GM23338 (cell line): Measurements from ENCODE around the gene ZNF282. TPM values are rescaled to one million over a fixed set of nuclear protein-coding genes. Genes with fewer than 3 reads are reported as not detected.

ENCODE experiments used
- ATAC-seq: fragments of 200-7000 bp; cut with Tn5 transposase; 3 replicates; pipeline ENCODE4 v1.9.1; 2020
- DNase-seq: peaks from one replicate; pipeline ENCODE4 v3.0.0-alpha.2; 2015; ENCODE audit warnings: low spot score
- H2AFZ ChIP-seq: fragments of 200-600 bp; sonication (generic); 2 replicates; pipeline ENCODE4 v1.8.0; 2016; ENCODE audit warnings: antibody characterized with exemption, mild to moderate bottlenecking, moderate library complexity
- H3F3A ChIP-seq: fragments of 200-600 bp; sonication (generic); replicated peaks from 2 replicates; pipeline ENCODE4 v1.8.0; 2017; ENCODE audit warnings: antibody characterized with exemption, mixed run types, low read depth
- H3K27ac ChIP-seq: fragments of 200-600 bp; sonication (generic); 2 replicates; pipeline ENCODE4 v1.6.1; 2016; ENCODE audit warnings: low read depth
- H3K27me3 ChIP-seq: fragments of 200-600 bp; sonication (generic); 2 replicates; pipeline ENCODE4 v1.8.0; 2016; ENCODE audit warnings: mild to moderate bottlenecking, mixed run types, moderate library complexity; ENCODE audit not compliant: insufficient read depth
- H3K36me3 ChIP-seq: fragments of 200-600 bp; sonication (generic); 2 replicates; pipeline ENCODE4 v1.8.0; 2016; ENCODE audit warnings: mild to moderate bottlenecking; ENCODE audit not compliant: insufficient read depth
- H3K4me1 ChIP-seq: fragments of 200-600 bp; sonication (generic); 2 replicates; pipeline ENCODE4 v1.8.0; 2016; ENCODE audit warnings: mild to moderate bottlenecking, moderate library complexity; ENCODE audit not compliant: insufficient read depth
- H3K4me2 ChIP-seq: fragments of 200-600 bp; sonication (generic); 2 replicates; pipeline ENCODE4 v1.7.1; 2017; ENCODE audit warnings: mixed run types
- H3K4me3 ChIP-seq: fragments of 200-600 bp; sonication (generic); 2 replicates; pipeline ENCODE4 v1.6.1; 2016; ENCODE audit warnings: mixed run types
- H3K79me2 ChIP-seq: fragments of 200-600 bp; sonication (generic); replicated peaks from 2 replicates; pipeline ENCODE4 v1.8.0; 2017; ENCODE audit warnings: mild to moderate bottlenecking; ENCODE audit not compliant: insufficient read depth
- H3K9me2 ChIP-seq: fragments of 200-600 bp; sonication (generic); 2 replicates; pipeline ENCODE4 v1.8.0; 2017; ENCODE audit not compliant: insufficient read depth
- H4K20me1 ChIP-seq: fragments of 200-600 bp; sonication (generic); replicated peaks from 2 replicates; pipeline ENCODE4 v1.8.0; 2017; ENCODE audit warnings: mild to moderate bottlenecking; ENCODE audit not compliant: insufficient read depth
- H3K27ac Mint-ChIP-seq: 2 replicates; pipeline ENCODE4 v1.8.0; 2020; ENCODE audit warnings: inconsistent platforms, mild to moderate bottlenecking, moderate library complexity, mixed read lengths
- H3K27me3 Mint-ChIP-seq: 3 replicates; pipeline ENCODE4 v1.8.0; 2022; ENCODE audit warnings: low read depth, mild to moderate bottlenecking, moderate library complexity, mixed read lengths, inconsistent platforms; ENCODE audit not compliant: insufficient read depth, poor library complexity
- H3K36me3 Mint-ChIP-seq: 3 replicates; pipeline ENCODE4 v1.8.0; 2021; ENCODE audit warnings: low read depth, mild to moderate bottlenecking, inconsistent platforms, moderate library complexity, mixed read lengths
- H3K4me1 Mint-ChIP-seq: 3 replicates; pipeline ENCODE4 v1.8.0; 2020; ENCODE audit warnings: mild to moderate bottlenecking, inconsistent platforms, mixed read lengths
- H3K4me3 Mint-ChIP-seq: 3 replicates; pipeline ENCODE4 v1.8.0; 2021; ENCODE audit warnings: moderate library complexity, mild to moderate bottlenecking, inconsistent platforms, mixed read lengths
- H3K9me3 Mint-ChIP-seq: 3 replicates; pipeline ENCODE4 v1.8.0; 2020; ENCODE audit warnings: moderate library complexity, mild to moderate bottlenecking, inconsistent platforms, mixed read lengths
- CREB1 ChIP-seq: fragments of 250-450 bp; sonication (Bioruptor Pico); IDR thresholded peaks from 2 replicates; pipeline ENCODE4 v1.5.0; 2020; ENCODE audit warnings: low read depth, mild to moderate bottlenecking, moderate library complexity
- CTCF ChIP-seq, 2 experiments: fragments of 200-600 bp in 1 of 2; sonication (generic) in 1 of 2; conservative IDR thresholded peaks; 2 replicates each; pipeline versions ENCODE4 v1.5.1 to v1.6.1; 2016 to 2017; ENCODE audit warnings: antibody characterized with exemption in 2 of 2, low read depth in 2 of 2, mild to moderate bottlenecking in 2 of 2, moderate library complexity in 1 of 2
- EZH2 ChIP-seq: fragments of 200-600 bp; sonication (generic); IDR thresholded peaks from one replicate; pipeline ENCODE4 v1.8.0; 2017; ENCODE audit warnings: antibody characterized with exemption, mild to moderate bottlenecking, low read depth; ENCODE audit not compliant: unreplicated experiment
- EZH2phosphoT487 ChIP-seq: fragments of 200-600 bp; sonication (generic); IDR thresholded peaks from one replicate; pipeline ENCODE4 v1.8.1; 2018; ENCODE audit warnings: antibody characterized with exemption; ENCODE audit not compliant: unreplicated experiment
- JUNB ChIP-seq: IDR thresholded peaks from one replicate; pipeline ENCODE4 v1.6.1; 2016; ENCODE audit warnings: antibody characterized with exemption; ENCODE audit not compliant: unreplicated experiment
- NANOG ChIP-seq: IDR thresholded peaks from 2 replicates; pipeline ENCODE4 v1.6.1; 2016; ENCODE audit warnings: antibody characterized with exemption, borderline replicate concordance
- POLR2AphosphoS5 ChIP-seq: IDR thresholded peaks from 2 replicates; pipeline ENCODE4 v1.6.1; 2016; ENCODE audit warnings: antibody characterized with exemption, low read depth
- STAT1 ChIP-seq: IDR thresholded peaks from one replicate; pipeline ENCODE4 v1.6.1; 2016; ENCODE audit warnings: antibody characterized with exemption; ENCODE audit not compliant: unreplicated experiment
- ZNF331 ChIP-seq: fragments of 250-450 bp; sonication (Bioruptor Pico); IDR thresholded peaks from 2 replicates; pipeline ENCODE4 v1.5.0; 2020; ENCODE audit warnings: low read depth, mild to moderate bottlenecking, moderate library complexity
- polyA plus RNA-seq: library from polyadenylated mRNA; unstranded; fragments of >200 nt; fragmentation: Nextera tagmentation; extraction: Ambion mirVana; gene quantifications from 2 replicates; pipeline ENCODE4 v1.2.1, GENCODE V29; 2016
- total RNA-seq: library from RNA; depleted of rRNA; stranded (reverse); fragments of >200 nt; shearing (Covaris generic); gene quantifications from 2 replicates; pipeline ENCODE4 v1.2.3, GENCODE V29; 2014
- TF ChIP-seq, protein P1 (sequence below): IDR thresholded peaks from one replicate; pipeline ENCODE4 v1.6.1; 2018; ENCODE audit warnings: antibody characterized with exemption; ENCODE audit not compliant: unreplicated experiment
- TF ChIP-seq, protein P2 (sequence below): fragments of 250-450 bp; sonication (Bioruptor Pico); IDR thresholded peaks from 2 replicates; pipeline ENCODE4 v1.5.0; 2020; ENCODE audit warnings: mild to moderate bottlenecking, moderate library complexity
- TF ChIP-seq, protein P3 (sequence below): IDR thresholded peaks from 2 replicates; pipeline ENCODE4 v1.6.1; 2016; ENCODE audit warnings: antibody characterized with exemption

The ZNF282 gene
- total and polyA plus RNA-seq, 2 experiments from 2014 or later: 7.2 to 36.3 TPM

- Histone ChIP-seq H3K27ac (no peak overlapping the region), H3K9me2 (no peaks in the 10 kb centered on the region), H3F3A (no peaks in the 10 kb centered on the region), H4K20me1 (peaks cover 9% of the 10 kb centered on the region), H3K27me3 (no peaks in the 10 kb centered on the region), H3K4me3 (no peak overlapping the region), H3K79me2 (peaks cover 24% of the 10 kb centered on the region), H3K4me2 (no peak overlapping the region), H3K4me1 (no peaks in the 10 kb centered on the region), H3K36me3 (peaks cover 19% of the 10 kb centered on the region), H2AFZ (no peak overlapping the region)
- Mint-ChIP-seq H3K4me1 (no peaks in the 10 kb centered on the region), H3K4me3 (no peak overlapping the region), H3K9me3 (no peaks in the 10 kb centered on the region), H3K36me3 (peaks cover 44% of the 10 kb centered on the region), H3K27me3 (peaks cover 6% of the 10 kb centered on the region), H3K27ac (no peak overlapping the region)
- ATAC-seq: no peak
- TF ChIP-seq STAT1 (no peak), ZNF331 (no peak), EZH2phosphoT487 (no peak), CTCF (conservative IDR thresholded peaks at IDR 0.05; ENCODE audit: low read depth in 2 of 2) (no peak), NANOG (no peak), POLR2AphosphoS5 (no peak), EZH2 (no peak), CREB1 (CRISPR knock-in tag) (no peak), JUNB (no peak)
- TF ChIP-seq, protein P1, sequence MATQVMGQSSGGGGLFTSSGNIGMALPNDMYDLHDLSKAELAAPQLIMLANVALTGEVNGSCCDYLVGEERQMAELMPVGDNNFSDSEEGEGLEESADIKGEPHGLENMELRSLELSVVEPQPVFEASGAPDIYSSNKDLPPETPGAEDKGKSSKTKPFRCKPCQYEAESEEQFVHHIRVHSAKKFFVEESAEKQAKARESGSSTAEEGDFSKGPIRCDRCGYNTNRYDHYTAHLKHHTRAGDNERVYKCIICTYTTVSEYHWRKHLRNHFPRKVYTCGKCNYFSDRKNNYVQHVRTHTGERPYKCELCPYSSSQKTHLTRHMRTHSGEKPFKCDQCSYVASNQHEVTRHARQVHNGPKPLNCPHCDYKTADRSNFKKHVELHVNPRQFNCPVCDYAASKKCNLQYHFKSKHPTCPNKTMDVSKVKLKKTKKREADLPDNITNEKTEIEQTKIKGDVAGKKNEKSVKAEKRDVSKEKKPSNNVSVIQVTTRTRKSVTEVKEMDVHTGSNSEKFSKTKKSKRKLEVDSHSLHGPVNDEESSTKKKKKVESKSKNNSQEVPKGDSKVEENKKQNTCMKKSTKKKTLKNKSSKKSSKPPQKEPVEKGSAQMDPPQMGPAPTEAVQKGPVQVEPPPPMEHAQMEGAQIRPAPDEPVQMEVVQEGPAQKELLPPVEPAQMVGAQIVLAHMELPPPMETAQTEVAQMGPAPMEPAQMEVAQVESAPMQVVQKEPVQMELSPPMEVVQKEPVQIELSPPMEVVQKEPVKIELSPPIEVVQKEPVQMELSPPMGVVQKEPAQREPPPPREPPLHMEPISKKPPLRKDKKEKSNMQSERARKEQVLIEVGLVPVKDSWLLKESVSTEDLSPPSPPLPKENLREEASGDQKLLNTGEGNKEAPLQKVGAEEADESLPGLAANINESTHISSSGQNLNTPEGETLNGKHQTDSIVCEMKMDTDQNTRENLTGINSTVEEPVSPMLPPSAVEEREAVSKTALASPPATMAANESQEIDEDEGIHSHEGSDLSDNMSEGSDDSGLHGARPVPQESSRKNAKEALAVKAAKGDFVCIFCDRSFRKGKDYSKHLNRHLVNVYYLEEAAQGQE: no peak
- TF ChIP-seq, protein P2, sequence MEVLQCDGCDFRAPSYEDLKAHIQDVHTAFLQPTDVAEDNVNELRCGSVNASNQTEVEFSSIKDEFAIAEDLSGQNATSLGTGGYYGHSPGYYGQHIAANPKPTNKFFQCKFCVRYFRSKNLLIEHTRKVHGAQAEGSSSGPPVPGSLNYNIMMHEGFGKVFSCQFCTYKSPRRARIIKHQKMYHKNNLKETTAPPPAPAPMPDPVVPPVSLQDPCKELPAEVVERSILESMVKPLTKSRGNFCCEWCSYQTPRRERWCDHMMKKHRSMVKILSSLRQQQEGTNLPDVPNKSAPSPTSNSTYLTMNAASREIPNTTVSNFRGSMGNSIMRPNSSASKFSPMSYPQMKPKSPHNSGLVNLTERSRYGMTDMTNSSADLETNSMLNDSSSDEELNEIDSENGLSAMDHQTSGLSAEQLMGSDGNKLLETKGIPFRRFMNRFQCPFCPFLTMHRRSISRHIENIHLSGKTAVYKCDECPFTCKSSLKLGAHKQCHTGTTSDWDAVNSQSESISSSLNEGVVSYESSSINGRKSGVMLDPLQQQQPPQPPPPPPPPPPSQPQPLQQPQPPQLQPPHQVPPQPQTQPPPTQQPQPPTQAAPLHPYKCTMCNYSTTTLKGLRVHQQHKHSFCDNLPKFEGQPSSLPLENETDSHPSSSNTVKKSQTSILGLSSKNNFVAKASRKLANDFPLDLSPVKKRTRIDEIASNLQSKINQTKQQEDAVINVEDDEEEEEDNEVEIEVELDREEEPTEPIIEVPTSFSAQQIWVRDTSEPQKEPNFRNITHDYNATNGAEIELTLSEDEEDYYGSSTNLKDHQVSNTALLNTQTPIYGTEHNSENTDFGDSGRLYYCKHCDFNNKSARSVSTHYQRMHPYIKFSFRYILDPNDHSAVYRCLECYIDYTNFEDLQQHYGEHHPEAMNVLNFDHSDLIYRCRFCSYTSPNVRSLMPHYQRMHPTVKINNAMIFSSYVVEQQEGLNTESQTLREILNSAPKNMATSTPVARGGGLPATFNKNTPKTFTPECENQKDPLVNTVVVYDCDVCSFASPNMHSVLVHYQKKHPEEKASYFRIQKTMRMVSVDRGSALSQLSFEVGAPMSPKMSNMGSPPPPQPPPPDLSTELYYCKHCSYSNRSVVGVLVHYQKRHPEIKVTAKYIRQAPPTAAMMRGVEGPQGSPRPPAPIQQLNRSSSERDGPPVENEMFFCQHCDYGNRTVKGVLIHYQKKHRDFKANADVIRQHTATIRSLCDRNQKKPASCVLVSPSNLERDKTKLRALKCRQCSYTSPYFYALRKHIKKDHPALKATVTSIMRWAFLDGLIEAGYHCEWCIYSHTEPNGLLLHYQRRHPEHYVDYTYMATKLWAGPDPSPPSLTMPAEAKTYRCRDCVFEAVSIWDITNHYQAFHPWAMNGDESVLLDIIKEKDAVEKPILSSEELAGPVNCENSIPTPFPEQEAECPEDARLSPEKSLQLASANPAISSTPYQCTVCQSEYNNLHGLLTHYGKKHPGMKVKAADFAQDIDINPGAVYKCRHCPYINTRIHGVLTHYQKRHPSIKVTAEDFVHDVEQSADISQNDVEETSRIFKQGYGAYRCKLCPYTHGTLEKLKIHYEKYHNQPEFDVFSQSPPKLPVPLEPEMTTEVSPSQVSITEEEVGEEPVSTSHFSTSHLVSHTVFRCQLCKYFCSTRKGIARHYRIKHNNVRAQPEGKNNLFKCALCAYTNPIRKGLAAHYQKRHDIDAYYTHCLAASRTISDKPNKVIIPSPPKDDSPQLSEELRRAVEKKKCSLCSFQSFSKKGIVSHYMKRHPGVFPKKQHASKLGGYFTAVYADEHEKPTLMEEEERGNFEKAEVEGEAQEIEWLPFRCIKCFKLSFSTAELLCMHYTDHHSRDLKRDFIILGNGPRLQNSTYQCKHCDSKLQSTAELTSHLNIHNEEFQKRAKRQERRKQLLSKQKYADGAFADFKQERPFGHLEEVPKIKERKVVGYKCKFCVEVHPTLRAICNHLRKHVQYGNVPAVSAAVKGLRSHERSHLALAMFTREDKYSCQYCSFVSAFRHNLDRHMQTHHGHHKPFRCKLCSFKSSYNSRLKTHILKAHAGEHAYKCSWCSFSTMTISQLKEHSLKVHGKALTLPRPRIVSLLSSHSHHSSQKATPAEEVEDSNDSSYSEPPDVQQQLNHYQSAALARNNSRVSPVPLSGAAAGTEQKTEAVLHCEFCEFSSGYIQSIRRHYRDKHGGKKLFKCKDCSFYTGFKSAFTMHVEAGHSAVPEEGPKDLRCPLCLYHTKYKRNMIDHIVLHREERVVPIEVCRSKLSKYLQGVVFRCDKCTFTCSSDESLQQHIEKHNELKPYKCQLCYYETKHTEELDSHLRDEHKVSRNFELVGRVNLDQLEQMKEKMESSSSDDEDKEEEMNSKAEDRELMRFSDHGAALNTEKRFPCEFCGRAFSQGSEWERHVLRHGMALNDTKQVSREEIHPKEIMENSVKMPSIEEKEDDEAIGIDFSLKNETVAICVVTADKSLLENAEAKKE (CRISPR knock-in tag): no peak
- TF ChIP-seq, protein P3, sequence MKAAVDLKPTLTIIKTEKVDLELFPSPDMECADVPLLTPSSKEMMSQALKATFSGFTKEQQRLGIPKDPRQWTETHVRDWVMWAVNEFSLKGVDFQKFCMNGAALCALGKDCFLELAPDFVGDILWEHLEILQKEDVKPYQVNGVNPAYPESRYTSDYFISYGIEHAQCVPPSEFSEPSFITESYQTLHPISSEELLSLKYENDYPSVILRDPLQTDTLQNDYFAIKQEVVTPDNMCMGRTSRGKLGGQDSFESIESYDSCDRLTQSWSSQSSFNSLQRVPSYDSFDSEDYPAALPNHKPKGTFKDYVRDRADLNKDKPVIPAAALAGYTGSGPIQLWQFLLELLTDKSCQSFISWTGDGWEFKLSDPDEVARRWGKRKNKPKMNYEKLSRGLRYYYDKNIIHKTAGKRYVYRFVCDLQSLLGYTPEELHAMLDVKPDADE: no peak
- DNase-seq: no peak
Measured at GRCh38 chr7:149252378-149252777, 57.0 kb downstream of the ZNF282 start.
